ENCODE results near the gene CLDN10. TPM values are rescaled to one million over a fixed set of nuclear protein-coding genes. Genes with fewer than 3 reads are reported as not detected.

Gene CLDN10
- total RNA-seq, 2 donors from 2014 or later, result 0.27 to 0.64 TPM

GRCh38 chr13:95552208-95552538 is 347 bp upstream of the CLDN10 start:
- H3K27me3 ChIP-seq, result peaks cover 22% of the 10 kb centered on the region
- peaks cover 7% of the 10 kb centered on the region for H3K4me1 ChIP-seq
- intact Hi-C loops (cut with DNase I), result no loop called here
- H3K27ac ChIP-seq, result no peak overlapping the region
- no peak for TF ChIP-seq CTCF (IDR thresholded peaks at IDR 0.05)
- no peaks in the 10 kb centered on the region for H3K9me3 ChIP-seq
- H3K36me3 ChIP-seq, result no peaks in the 10 kb centered on the region
- no peak for DNase-seq
- no peak overlapping the region for H3K9ac ChIP-seq (ENCODE audit: low read depth in 2 of 2, low read length in 2 of 2)
- no peak overlapping the region for H3K4me3 ChIP-seq

- Histone ChIP-seq H3K4me3 (peak overlapping the region; percentile 3), H3K27me3 (peaks cover 22% of the 10 kb centered on the region), H3K4me1 (peaks cover 7% of the 10 kb centered on the region), H3K9ac (ENCODE audit: low read depth in 2 of 2, low read length in 2 of 2) (no peak overlapping the region), H3K36me3 (no peaks in the 10 kb centered on the region), H3K9me3 (no peaks in the 10 kb centered on the region), H3K27ac (no peak overlapping the region)
- intact Hi-C loops (cut with DNase I), result no loop called here
- DNase-seq, result peak; percentile 21
- no peak for TF ChIP-seq CTCF (IDR thresholded peaks at IDR 0.05)
Measured at GRCh38 chr13:95553581-95554385, 1.3 kb downstream of the CLDN10 start.

GRCh38 chr13:95557013-95557412 is 4.5 kb downstream of the CLDN10 start:
- TF ChIP-seq CTCF (IDR thresholded peaks at IDR 0.05), result no peak
- intact Hi-C loops (cut with DNase I), result no loop called here
- Histone ChIP-seq H3K36me3 (no peaks in the 10 kb centered on the region), H3K4me3 (no peak overlapping the region), H3K9me3 (no peaks in the 10 kb centered on the region), H3K4me1 (peaks cover 7% of the 10 kb centered on the region), H3K9ac (ENCODE audit: low read depth in 2 of 2, low read length in 2 of 2) (no peak overlapping the region), H3K27me3 (peaks cover 12% of the 10 kb centered on the region), H3K27ac (no peak overlapping the region)
- DNase-seq, result no peak

- DNase-seq, result no peak
- H3K9ac ChIP-seq (ENCODE audit: low read depth in 2 of 2, low read length in 2 of 2), result no peak overlapping the region
- no peak overlapping the region for H3K4me3 ChIP-seq
- no peaks in the 10 kb centered on the region for H3K9me3 ChIP-seq
- H3K4me1 ChIP-seq, result no peaks in the 10 kb centered on the region
- H3K27me3 ChIP-seq, result no peaks in the 10 kb centered on the region
- intact Hi-C loops (cut with DNase I), result no loop called here
- TF ChIP-seq CTCF (IDR thresholded peaks at IDR 0.05), result no peak
- H3K27ac ChIP-seq, result no peak overlapping the region
- no peaks in the 10 kb centered on the region for H3K36me3 ChIP-seq
Measured at GRCh38 chr13:95559100-95559499, 6.6 kb downstream of the CLDN10 start.

GRCh38 chr13:95560387-95560786 is 7.9 kb downstream of the CLDN10 start:
- no peak for TF ChIP-seq CTCF (IDR thresholded peaks at IDR 0.05)
- DNase-seq, result no peak
- H3K36me3 ChIP-seq, result no peaks in the 10 kb centered on the region
- no peak overlapping the region for H3K9ac ChIP-seq (ENCODE audit: low read depth in 2 of 2, low read length in 2 of 2)
- intact Hi-C loops (cut with DNase I), result no loop called here
- H3K27ac ChIP-seq, result no peak overlapping the region
- no peaks in the 10 kb centered on the region for H3K9me3 ChIP-seq
- H3K4me3 ChIP-seq, result no peak overlapping the region
- no peaks in the 10 kb centered on the region for H3K4me1 ChIP-seq
- H3K27me3 ChIP-seq, result no peaks in the 10 kb centered on the region
